Muscle of back (tissue), 11 donors: ENCODE data around the gene ATP6V0C. TPM values are rescaled to one million over a fixed set of nuclear protein-coding genes. Genes with fewer than 3 reads are reported as not detected.
"Not testable (repeated sequence)": the region's sequence is repeated elsewhere in the genome, so short reads cannot be mapped to it uniquely, and the experiment has no call there.

ENCODE experiments used
- DNase-seq, 3 donors: peaks; one replicate each; pipeline versions ENCODE4 v3.0.0 to v3.0.0-alpha.2; 2013
- polyA plus RNA-seq, 10 donors: library from polyadenylated mRNA; unstranded; fragments of 120-200 nt; gene quantifications; one replicate each; pipeline ENCODE4 v1.2.1, GENCODE V29; 2013; ENCODE audit not compliant: insufficient read length in 10 of 10

ATP6V0C gene
- polyA plus RNA-seq, 10 donors: 70.4 to 142 (median 94.2) TPM

GRCh38 chr16:2540912-2541311 is 27.2 kb downstream of the ATP6V0C start:
- not testable (repeated sequence) for DNase-seq

- not testable (repeated sequence) for DNase-seq
These were observed 27.7 kb downstream of the ATP6V0C start for GRCh38 chr16:2541409-2541808.

DNA sequence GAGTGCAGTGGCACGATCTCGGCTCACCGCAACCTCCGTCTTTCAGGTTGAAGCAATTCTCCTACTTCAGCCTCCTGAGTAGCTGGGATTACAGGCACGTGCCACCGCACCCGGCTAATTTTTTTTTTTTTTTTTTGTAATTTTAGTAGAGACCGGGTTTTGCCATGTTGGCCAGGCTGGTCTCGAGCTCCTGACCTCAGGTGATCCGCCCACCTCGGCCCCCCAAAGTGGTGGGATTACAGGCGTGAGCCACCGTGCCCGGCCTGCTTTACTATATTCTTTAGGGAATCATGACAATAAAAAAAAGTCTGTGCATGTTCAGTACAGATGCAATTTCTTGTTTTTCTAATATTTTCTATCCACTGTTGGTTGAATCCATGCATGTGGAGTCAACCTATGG is 30.0 kb downstream of the ATP6V0C start:
- not testable (repeated sequence) for DNase-seq

DNA sequence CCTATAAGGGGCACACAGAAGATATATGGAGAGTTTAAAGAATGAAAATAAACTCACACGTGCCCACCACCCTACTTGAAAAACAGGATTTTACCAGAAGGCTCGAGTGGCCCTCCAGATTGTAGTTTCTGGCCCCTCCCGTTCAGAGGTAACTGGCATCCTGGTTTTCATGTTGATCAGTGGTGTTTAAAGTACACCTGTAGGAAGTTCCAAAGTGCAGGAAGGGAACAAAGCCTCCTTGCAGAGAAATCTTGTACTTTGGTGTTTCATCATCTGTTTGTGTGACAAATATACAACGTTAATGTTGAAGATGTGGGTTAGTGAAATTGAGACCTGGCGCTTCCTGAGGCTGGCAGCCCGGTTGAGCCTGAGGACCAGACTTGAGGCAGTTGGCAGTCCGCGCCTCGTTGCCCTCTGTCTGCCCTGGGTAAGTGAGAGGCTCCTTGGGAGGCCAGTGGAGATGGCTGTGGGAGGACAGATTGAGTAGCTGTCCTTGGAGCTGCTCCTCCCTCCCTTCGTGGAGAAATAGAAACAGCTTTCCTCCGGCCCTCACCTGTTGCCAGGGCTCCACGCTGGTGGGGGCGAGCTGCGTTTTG is 36.6 kb downstream of the ATP6V0C start:
- not testable (repeated sequence) for DNase-seq

DNA sequence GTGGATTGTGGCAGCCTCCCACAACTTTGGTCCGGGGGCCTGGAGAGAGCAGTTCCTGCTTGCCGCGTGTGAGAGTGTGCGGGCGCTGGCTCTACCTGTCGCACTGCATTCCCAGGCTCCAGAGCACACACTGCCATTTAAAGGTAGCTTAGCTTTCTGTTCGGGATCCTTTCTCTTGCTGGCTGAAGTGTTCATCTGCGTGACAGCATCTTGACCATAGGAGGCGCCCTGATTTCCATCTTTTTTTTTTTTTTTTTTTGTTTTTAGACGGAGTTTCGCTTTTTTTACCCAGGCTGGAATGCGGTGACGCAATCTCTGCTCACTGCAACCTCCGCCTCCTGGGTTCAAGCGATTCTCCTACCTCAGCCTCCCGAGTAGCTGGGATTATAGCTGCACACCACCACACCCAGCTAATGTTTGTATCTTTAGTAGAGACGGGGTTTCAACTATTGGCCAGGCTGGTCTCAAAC is 37.7 kb downstream of the ATP6V0C start:
- not testable (repeated sequence) for DNase-seq

- DNase-seq: not testable (repeated sequence)
These were observed 41.1 kb downstream of the ATP6V0C start for GRCh38 chr16:2554709-2555425.

DNA sequence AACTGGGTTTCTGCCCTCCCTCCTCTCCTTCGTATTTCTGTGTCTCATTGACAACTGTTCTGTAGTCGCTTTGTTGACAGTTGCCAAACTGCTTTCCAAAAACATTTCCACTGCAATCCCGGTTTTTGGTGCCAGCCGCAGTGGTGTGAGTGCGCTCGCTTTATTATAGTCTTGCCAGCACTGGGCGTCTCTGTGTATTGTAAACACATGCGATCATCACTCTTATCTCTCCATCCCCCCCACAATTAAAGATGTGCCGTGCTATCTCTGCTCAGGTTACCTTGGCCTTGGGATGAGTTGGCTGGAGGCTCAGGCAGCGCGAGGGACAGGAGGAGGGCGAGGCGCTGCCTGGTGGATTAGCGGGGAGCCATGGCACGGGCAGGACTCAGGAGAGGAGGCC is 43.4 kb downstream of the ATP6V0C start:
- not testable (repeated sequence) for DNase-seq

- DNase-seq: not testable (repeated sequence)
These were observed 46.5 kb downstream of the ATP6V0C start for GRCh38 chr16:2560131-2560797.

GRCh38 chr16:2560798-2561133 is 47.0 kb downstream of the ATP6V0C start:
- DNase-seq: not testable (repeated sequence)

GRCh38 chr16:2567506-2567905 is 53.8 kb downstream of the ATP6V0C start:
- DNase-seq: not testable (repeated sequence)

DNA sequence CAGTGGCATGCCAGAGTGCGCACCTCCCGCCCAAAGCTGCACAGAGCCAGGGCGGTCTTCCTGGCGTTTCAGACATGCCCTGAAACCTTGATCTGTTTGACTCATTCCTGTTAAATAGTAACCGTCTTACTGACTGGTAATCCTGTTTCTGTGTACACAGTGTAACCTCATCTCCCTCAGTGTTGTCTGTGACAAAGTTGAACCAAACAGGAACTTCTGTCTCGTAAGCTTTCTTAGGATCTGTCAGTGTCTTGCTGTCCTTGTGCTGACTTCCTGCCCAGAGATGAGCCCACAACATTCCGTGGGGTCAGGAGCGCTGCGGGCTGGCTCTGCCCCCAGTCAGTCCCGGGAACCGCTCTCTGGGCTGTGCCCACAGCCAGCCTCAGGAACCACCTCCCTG is 54.8 kb downstream of the ATP6V0C start:
- not testable (repeated sequence) for DNase-seq

Other genes with a start within 250 kb of the ATP6V0C start
- 100 to 1,000 TPM; 136 to 186 (median 165) TPM for gene RNPS1, start 245.8 kb upstream of the ATP6V0C start, polyA plus RNA-seq
- gene ABCA3, start 173.2 kb upstream of the ATP6V0C start, polyA plus RNA-seq: 10 to 100 TPM; 12.5 to 18.8 (median 14.8) TPM
- gene CCNF, start 84.5 kb upstream of the ATP6V0C start, polyA plus RNA-seq: 1 to 10 TPM; 4.8 to 9.7 (median 6.4) TPM
- 1 to 10 TPM; 2.7 to 7.5 (median 4.8) TPM for gene TEDC2, start 53.8 kb upstream of the ATP6V0C start, polyA plus RNA-seq
- gene NTN3, start 42.7 kb upstream of the ATP6V0C start, polyA plus RNA-seq: 1 to 10 TPM; 1.7 to 2.9 (median 2.3) TPM
- 10 to 100 TPM; 14.9 to 25.3 (median 21.4) TPM for gene TBC1D24, start 38.8 kb upstream of the ATP6V0C start, polyA plus RNA-seq
- 10 to 100 TPM in 6 of 10 donors, 1 to 10 TPM in 4; 6.5 to 16.4 (median 11.0) TPM for gene AMDHD2, start 6.4 kb downstream of the ATP6V0C start, polyA plus RNA-seq
- 1 to 10 TPM in 6 of 10 donors, under 1 TPM in 2, not detected in 2; 0.15 to 3.3 (median 1.7) TPM for gene CEMP1, start 17.5 kb downstream of the ATP6V0C start, polyA plus RNA-seq
- 10 to 100 TPM; 23.7 to 34.3 (median 28.6) TPM for gene PDPK1, start 24.1 kb downstream of the ATP6V0C start, polyA plus RNA-seq
- 10 to 100 TPM; 18.5 to 22.9 (median 20.6) TPM for gene KCTD5, start 168.6 kb downstream of the ATP6V0C start, polyA plus RNA-seq
- gene PRSS27, start 206.3 kb downstream of the ATP6V0C start, polyA plus RNA-seq: 1 to 10 TPM in 6 of 10 donors, under 1 TPM in 4; 0.86 to 1.6 (median 1.2) TPM
- gene SRRM2, start 238.7 kb downstream of the ATP6V0C start, polyA plus RNA-seq: 100 to 1,000 TPM; 351 to 593 (median 450) TPM